CD4-positive, alpha-beta T cell treated with Interleukin-10 for 1 hour (primary cell): ENCODE results near the gene NAGPA.
"Not testable (repeated sequence)": the region's sequence is repeated elsewhere in the genome, so short reads cannot be mapped to it uniquely, and the experiment has no call there.

Source experiments
- DNase-seq: peaks from one replicate; pipeline ENCODE4 v3.0.0-alpha.2; 2020

Gene NAGPA

GRCh38 chr16:5059386-5060072 lies 25.8 kb upstream of the NAGPA start:
- DNase-seq: no peak

- no peak for DNase-seq
Observed at GRCh38 chr16:5058476-5058875, 24.7 kb upstream of the NAGPA start.

- peak; percentile 47 for DNase-seq
Observed at GRCh38 chr16:5056352-5056751, 22.6 kb upstream of the NAGPA start.

GRCh38 chr16:5054876-5055865 lies 21.4 kb upstream of the NAGPA start:
- DNase-seq: no peak

- DNase-seq: no peak
Observed at GRCh38 chr16:5046914-5047313, 13.2 kb upstream of the NAGPA start.

GRCh38 chr16:5045499-5046115 lies 11.9 kb upstream of the NAGPA start:
- DNase-seq: no peak

GRCh38 chr16:5044581-5044980 lies 10.8 kb upstream of the NAGPA start:
- not testable (repeated sequence) for DNase-seq

- no peak for DNase-seq
Observed at GRCh38 chr16:5044011-5044540, 10.3 kb upstream of the NAGPA start.

GRCh38 chr16:5042574-5043171 lies 8.9 kb upstream of the NAGPA start:
- no peak for DNase-seq

- DNase-seq: no peak
Observed at GRCh38 chr16:5041600-5042133, 7.9 kb upstream of the NAGPA start.

GRCh38 chr16:5040451-5040850 lies 6.7 kb upstream of the NAGPA start:
- no peak for DNase-seq

- DNase-seq: no peak
Observed at GRCh38 chr16:5036228-5037156, 2.8 kb upstream of the NAGPA start.

GRCh38 chr16:5035909-5036227 lies 2.1 kb upstream of the NAGPA start:
- DNase-seq: no peak

- no peak for DNase-seq
Observed at GRCh38 chr16:5034167-5034523, 410 bp upstream of the NAGPA start.

- no peak for DNase-seq
Observed at GRCh38 chr16:5032748-5033167, 977 bp downstream of the NAGPA start.

- DNase-seq: no peak
Observed at GRCh38 chr16:5031601-5032000, 2.1 kb downstream of the NAGPA start.

- no peak for DNase-seq
Observed at GRCh38 chr16:5030251-5030870, 3.4 kb downstream of the NAGPA start.

- DNase-seq: no peak
Observed at GRCh38 chr16:5028950-5029475, 4.7 kb downstream of the NAGPA start.

- DNase-seq: no peak
Observed at GRCh38 chr16:5027575-5028235, 6.0 kb downstream of the NAGPA start.

GRCh38 chr16:5027086-5027485 lies 6.6 kb downstream of the NAGPA start:
- DNase-seq: no peak
